KOPT-K1 (cell line): ENCODE data around the gene DPF1.
"Not testable (repeated sequence)": the region's sequence is repeated elsewhere in the genome, so short reads cannot be mapped to it uniquely, and the experiment has no call there.

ENCODE experiments used
- H3K27ac ChIP-seq: fragments of 200-600 bp; sonication (generic); 2 replicates; pipeline ENCODE4 v1.5.1; 2016; ENCODE audit warnings: antibody characterized with exemption, mild to moderate bottlenecking, low read depth, low read length; ENCODE audit not compliant: poor library complexity, severe bottlenecking
- H3K36me3 ChIP-seq: fragments of 200-600 bp; sonication (generic); 2 replicates; pipeline ENCODE4 v1.5.1; 2017; ENCODE audit warnings: antibody characterized with exemption, mild to moderate bottlenecking, low read length, moderate library complexity; ENCODE audit not compliant: insufficient read depth
- H3K9me3 ChIP-seq: fragments of 200-600 bp; sonication (generic); 2 replicates; pipeline ENCODE4 v1.5.1; 2017; ENCODE audit warnings: antibody characterized with exemption, low read length, mild to moderate bottlenecking; ENCODE audit not compliant: insufficient read depth, poor library complexity, severe bottlenecking

Gene DPF1

DNA sequence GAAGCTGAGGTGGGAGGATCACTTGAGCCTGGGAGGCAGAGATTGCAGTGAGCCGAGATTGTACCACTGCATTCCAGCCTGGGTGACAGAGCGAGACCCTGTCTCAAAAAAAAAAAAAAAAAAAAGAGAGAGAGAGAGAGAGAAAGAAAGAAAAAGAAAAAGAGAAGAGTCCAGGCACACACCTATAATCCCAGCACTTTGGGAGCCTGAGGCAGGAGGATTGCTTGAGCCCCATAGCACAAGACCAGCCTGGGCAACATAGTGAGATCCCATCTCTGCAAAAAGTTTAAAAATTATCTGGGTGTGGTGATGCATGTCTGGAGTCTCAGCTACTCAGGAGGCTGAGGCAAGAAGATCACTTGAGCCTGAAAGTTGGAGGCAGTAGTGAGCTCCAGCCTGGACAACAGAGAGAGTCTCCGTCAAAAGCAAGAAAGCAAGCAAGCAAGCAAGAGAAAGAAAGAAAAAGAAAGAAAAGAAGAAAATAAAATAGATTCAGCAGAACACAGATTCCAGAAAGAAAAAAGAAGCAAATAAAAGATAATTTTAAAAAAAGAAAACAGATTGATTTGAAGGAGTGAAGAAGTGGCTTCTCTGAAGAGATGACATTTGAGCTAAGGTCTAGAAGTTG, 6.6 kb upstream of the DPF1 start:
- not testable (repeated sequence) for H3K36me3 ChIP-seq, H3K9me3 ChIP-seq

DNA sequence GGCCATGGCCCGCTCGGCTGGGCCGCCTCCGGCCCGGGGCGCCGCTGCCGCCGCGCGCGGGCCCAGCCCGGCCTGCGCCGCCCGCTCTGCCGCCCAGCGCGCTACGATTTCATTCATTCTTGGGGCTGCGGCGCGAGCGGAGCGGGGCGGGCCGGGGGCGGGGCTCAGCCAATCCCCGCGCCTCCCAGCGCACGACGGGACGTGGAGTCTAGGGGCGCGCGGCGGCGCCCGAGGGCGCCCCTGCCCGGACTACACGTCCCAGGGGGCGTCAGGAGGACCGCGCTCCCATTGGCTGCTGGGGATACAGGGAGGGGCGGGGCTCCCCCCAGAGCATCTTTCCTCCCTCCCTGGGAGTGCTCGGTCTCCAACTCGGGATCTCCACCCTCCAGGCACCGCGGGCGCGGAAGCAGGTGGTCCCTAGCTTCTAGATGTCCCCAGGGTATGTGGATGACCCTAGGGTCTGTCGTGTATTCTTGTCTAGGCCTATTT, 5.6 kb upstream of the DPF1 start:
- no peak overlapping the region for H3K27ac ChIP-seq
- no peaks in the 10 kb centered on the region for H3K9me3 ChIP-seq
- H3K36me3 ChIP-seq = no peaks in the 10 kb centered on the region

More for the DNA sequence above, 6.6 kb upstream of the DPF1 start:
- not testable (repeated sequence) for H3K27ac ChIP-seq

DNA sequence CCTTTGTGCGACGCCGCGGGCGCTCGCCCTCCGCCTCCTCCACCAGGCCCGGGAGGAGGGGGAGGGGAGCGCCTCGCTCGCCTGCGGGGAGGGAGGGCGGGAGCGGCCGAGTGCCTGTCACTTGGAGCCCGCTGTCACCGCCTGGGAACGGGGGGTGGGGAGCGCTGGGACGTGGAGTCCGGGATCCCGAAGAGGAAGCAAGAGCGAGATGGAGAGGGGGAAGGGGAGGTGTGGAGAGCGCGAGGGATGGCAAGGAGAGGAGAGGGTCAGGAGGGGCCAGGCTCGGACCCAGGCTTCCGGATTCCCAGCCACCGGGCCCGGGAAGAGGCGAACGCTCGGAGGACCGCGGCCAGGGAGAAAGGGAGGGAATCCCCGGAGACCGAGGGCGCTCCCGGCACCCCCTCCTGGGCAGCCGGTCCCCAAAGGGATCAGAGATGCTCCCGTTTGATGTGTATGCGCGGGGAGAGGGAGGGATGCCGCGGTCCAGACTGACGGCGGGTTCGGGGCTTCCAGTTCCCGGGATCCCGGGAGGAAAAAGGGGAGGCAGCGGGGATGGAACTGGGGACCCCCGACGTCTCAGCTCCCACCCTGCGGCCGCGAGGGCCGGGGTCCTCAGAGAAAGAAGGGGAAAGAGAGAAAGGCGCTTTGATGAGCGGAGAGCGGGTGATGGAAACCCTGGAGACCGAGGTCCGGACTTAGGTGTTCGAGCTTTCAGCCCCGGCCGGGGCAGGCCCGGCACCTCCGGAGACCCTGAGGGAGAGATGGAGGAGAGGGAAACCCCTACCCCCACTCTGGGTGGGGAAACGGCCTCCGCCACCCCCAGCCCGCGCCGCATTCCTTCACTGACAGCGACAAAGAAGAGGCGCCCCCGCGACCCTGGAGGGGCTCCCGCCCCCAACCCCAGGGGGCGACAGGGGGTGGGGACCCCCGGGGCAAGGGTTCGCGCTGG, 4.7 kb upstream of the DPF1 start:
- H3K36me3 ChIP-seq = no peaks in the 10 kb centered on the region
- H3K9me3 ChIP-seq = no peaks in the 10 kb centered on the region
- H3K27ac ChIP-seq = no peak overlapping the region

- Histone ChIP-seq H3K9me3 (no peaks in the 10 kb centered on the region), H3K27ac (no peak overlapping the region), H3K36me3 (no peaks in the 10 kb centered on the region)
These were observed 4.0 kb upstream of the DPF1 start for GRCh38 chr19:38228005-38228377.

GRCh38 chr19:38227287-38228004, 3.4 kb upstream of the DPF1 start:
- Histone ChIP-seq H3K9me3 (no peaks in the 10 kb centered on the region), H3K36me3 (no peaks in the 10 kb centered on the region), H3K27ac (no peak overlapping the region)

GRCh38 chr19:38224863-38225218, 819 bp upstream of the DPF1 start:
- not testable (repeated sequence) for H3K27ac ChIP-seq, H3K9me3 ChIP-seq, H3K36me3 ChIP-seq

DNA sequence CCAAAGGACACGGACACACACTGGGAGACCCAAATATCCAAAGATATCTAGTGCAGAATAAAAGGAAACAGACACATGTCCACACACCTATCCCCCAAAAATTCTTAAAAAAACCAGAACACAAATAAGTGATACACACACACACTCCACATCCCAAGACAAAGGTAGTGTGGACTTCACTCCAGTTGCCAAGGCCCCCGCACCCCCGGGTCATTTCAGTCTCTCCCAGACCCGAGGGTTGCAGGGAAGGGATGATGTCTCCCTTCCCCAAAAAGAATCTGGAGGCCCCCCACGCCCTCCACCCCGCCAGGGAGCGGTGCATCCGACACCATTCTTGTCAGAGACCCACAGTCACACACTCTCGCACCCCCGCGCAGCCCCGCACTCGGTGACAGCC, 407 bp downstream of the DPF1 start:
- Histone ChIP-seq H3K27ac (no peak overlapping the region), H3K9me3 (no peaks in the 10 kb centered on the region), H3K36me3 (no peaks in the 10 kb centered on the region)

- H3K9me3 ChIP-seq = no peaks in the 10 kb centered on the region
- H3K27ac ChIP-seq = no peak overlapping the region
- H3K36me3 ChIP-seq = no peaks in the 10 kb centered on the region
These were observed 901 bp downstream of the DPF1 start for GRCh38 chr19:38223119-38223523.

- Histone ChIP-seq H3K9me3 (no peaks in the 10 kb centered on the region), H3K36me3 (no peaks in the 10 kb centered on the region), H3K27ac (no peak overlapping the region)
These were observed 1.8 kb downstream of the DPF1 start for GRCh38 chr19:38221919-38222830.

DNA sequence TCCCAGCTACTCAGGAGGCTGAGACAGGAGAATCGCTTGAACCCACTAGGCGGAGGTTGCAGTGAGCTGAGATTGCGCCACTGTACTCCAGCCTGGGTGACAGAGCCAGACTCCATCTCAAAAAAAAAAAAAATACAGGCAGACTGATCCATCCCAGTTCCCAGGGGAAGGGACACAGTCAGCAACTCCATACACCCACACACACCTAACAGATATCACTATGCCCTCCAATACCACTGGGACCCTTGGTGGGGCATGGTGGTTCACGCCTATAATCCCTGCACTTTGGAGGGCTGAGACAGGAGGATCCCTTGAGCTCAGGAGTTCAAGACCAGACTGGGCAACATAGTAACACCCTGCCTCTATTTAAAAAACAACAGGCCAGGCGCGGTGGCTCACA, 2.6 kb downstream of the DPF1 start:
- Histone ChIP-seq H3K27ac (no peak overlapping the region), H3K36me3 (no peaks in the 10 kb centered on the region), H3K9me3 (no peaks in the 10 kb centered on the region)

- Histone ChIP-seq H3K27ac (no peak overlapping the region), H3K36me3 (no peaks in the 10 kb centered on the region), H3K9me3 (no peaks in the 10 kb centered on the region)
These were observed 4.8 kb downstream of the DPF1 start for GRCh38 chr19:38219221-38219620.

- H3K27ac ChIP-seq = no peak overlapping the region
- no peaks in the 10 kb centered on the region for H3K9me3 ChIP-seq
- H3K36me3 ChIP-seq = no peaks in the 10 kb centered on the region
These were observed 5.8 kb downstream of the DPF1 start for GRCh38 chr19:38218204-38218603.

GRCh38 chr19:38216785-38217641, 7.0 kb downstream of the DPF1 start:
- Histone ChIP-seq H3K9me3 (no peaks in the 10 kb centered on the region), H3K36me3 (no peaks in the 10 kb centered on the region), H3K27ac (no peak overlapping the region)
